GM23338 (cell line): Measurements from ENCODE around the gene MPST. TPM values are rescaled to one million over a fixed set of nuclear protein-coding genes. Genes with fewer than 3 reads are reported as not detected.

Experiments
- ATAC-seq: fragments of 200-7000 bp; cut with Tn5 transposase; 3 replicates; pipeline ENCODE4 v1.9.1; 2020
- DNase-seq: peaks from one replicate; pipeline ENCODE4 v3.0.0-alpha.2; 2015; ENCODE audit warnings: low spot score
- H2AFZ ChIP-seq: fragments of 200-600 bp; sonication (generic); 2 replicates; pipeline ENCODE4 v1.8.0; 2016; ENCODE audit warnings: antibody characterized with exemption, mild to moderate bottlenecking, moderate library complexity
- H3F3A ChIP-seq: fragments of 200-600 bp; sonication (generic); replicated peaks from 2 replicates; pipeline ENCODE4 v1.8.0; 2017; ENCODE audit warnings: antibody characterized with exemption, mixed run types, low read depth
- H3K27ac ChIP-seq: fragments of 200-600 bp; sonication (generic); 2 replicates; pipeline ENCODE4 v1.6.1; 2016; ENCODE audit warnings: low read depth
- H3K27me3 ChIP-seq: fragments of 200-600 bp; sonication (generic); 2 replicates; pipeline ENCODE4 v1.8.0; 2016; ENCODE audit warnings: mild to moderate bottlenecking, mixed run types, moderate library complexity; ENCODE audit not compliant: insufficient read depth
- H3K36me3 ChIP-seq: fragments of 200-600 bp; sonication (generic); 2 replicates; pipeline ENCODE4 v1.8.0; 2016; ENCODE audit warnings: mild to moderate bottlenecking; ENCODE audit not compliant: insufficient read depth
- H3K4me1 ChIP-seq: fragments of 200-600 bp; sonication (generic); 2 replicates; pipeline ENCODE4 v1.8.0; 2016; ENCODE audit warnings: mild to moderate bottlenecking, moderate library complexity; ENCODE audit not compliant: insufficient read depth
- H3K4me2 ChIP-seq: fragments of 200-600 bp; sonication (generic); 2 replicates; pipeline ENCODE4 v1.7.1; 2017; ENCODE audit warnings: mixed run types
- H3K4me3 ChIP-seq: fragments of 200-600 bp; sonication (generic); 2 replicates; pipeline ENCODE4 v1.6.1; 2016; ENCODE audit warnings: mixed run types
- H3K79me2 ChIP-seq: fragments of 200-600 bp; sonication (generic); replicated peaks from 2 replicates; pipeline ENCODE4 v1.8.0; 2017; ENCODE audit warnings: mild to moderate bottlenecking; ENCODE audit not compliant: insufficient read depth
- H3K9me2 ChIP-seq: fragments of 200-600 bp; sonication (generic); 2 replicates; pipeline ENCODE4 v1.8.0; 2017; ENCODE audit not compliant: insufficient read depth
- H4K20me1 ChIP-seq: fragments of 200-600 bp; sonication (generic); replicated peaks from 2 replicates; pipeline ENCODE4 v1.8.0; 2017; ENCODE audit warnings: mild to moderate bottlenecking; ENCODE audit not compliant: insufficient read depth
- H3K27ac Mint-ChIP-seq: 2 replicates; pipeline ENCODE4 v1.8.0; 2020; ENCODE audit warnings: inconsistent platforms, mild to moderate bottlenecking, moderate library complexity, mixed read lengths
- H3K27me3 Mint-ChIP-seq: 3 replicates; pipeline ENCODE4 v1.8.0; 2022; ENCODE audit warnings: low read depth, mild to moderate bottlenecking, moderate library complexity, mixed read lengths, inconsistent platforms; ENCODE audit not compliant: insufficient read depth, poor library complexity
- H3K36me3 Mint-ChIP-seq: 3 replicates; pipeline ENCODE4 v1.8.0; 2021; ENCODE audit warnings: low read depth, mild to moderate bottlenecking, inconsistent platforms, moderate library complexity, mixed read lengths
- H3K4me1 Mint-ChIP-seq: 3 replicates; pipeline ENCODE4 v1.8.0; 2020; ENCODE audit warnings: mild to moderate bottlenecking, inconsistent platforms, mixed read lengths
- H3K4me3 Mint-ChIP-seq: 3 replicates; pipeline ENCODE4 v1.8.0; 2021; ENCODE audit warnings: moderate library complexity, mild to moderate bottlenecking, inconsistent platforms, mixed read lengths
- H3K9me3 Mint-ChIP-seq: 3 replicates; pipeline ENCODE4 v1.8.0; 2020; ENCODE audit warnings: moderate library complexity, mild to moderate bottlenecking, inconsistent platforms, mixed read lengths
- CREB1 ChIP-seq: fragments of 250-450 bp; sonication (Bioruptor Pico); IDR thresholded peaks from 2 replicates; pipeline ENCODE4 v1.5.0; 2020; ENCODE audit warnings: low read depth, mild to moderate bottlenecking, moderate library complexity
- EZH2phosphoT487 ChIP-seq: fragments of 200-600 bp; sonication (generic); IDR thresholded peaks from one replicate; pipeline ENCODE4 v1.8.1; 2018; ENCODE audit warnings: antibody characterized with exemption; ENCODE audit not compliant: unreplicated experiment
- STAT1 ChIP-seq: IDR thresholded peaks from one replicate; pipeline ENCODE4 v1.6.1; 2016; ENCODE audit warnings: antibody characterized with exemption; ENCODE audit not compliant: unreplicated experiment
- ZNF114 ChIP-seq: fragments of 250-450 bp; sonication (Bioruptor Pico); IDR thresholded peaks from 2 replicates; pipeline ENCODE4 v1.5.0; 2020; ENCODE audit warnings: mild to moderate bottlenecking, moderate library complexity
- ZNF331 ChIP-seq: fragments of 250-450 bp; sonication (Bioruptor Pico); IDR thresholded peaks from 2 replicates; pipeline ENCODE4 v1.5.0; 2020; ENCODE audit warnings: low read depth, mild to moderate bottlenecking, moderate library complexity
- polyA plus RNA-seq: library from polyadenylated mRNA; unstranded; fragments of >200 nt; fragmentation: Nextera tagmentation; extraction: Ambion mirVana; gene quantifications from 2 replicates; pipeline ENCODE4 v1.2.1, GENCODE V29; 2016
- total RNA-seq: library from RNA; depleted of rRNA; stranded (reverse); fragments of >200 nt; shearing (Covaris generic); gene quantifications from 2 replicates; pipeline ENCODE4 v1.2.3, GENCODE V29; 2014
- TF ChIP-seq, protein P1 (sequence below): fragments of 250-450 bp; sonication (Bioruptor Pico); IDR thresholded peaks from 2 replicates; pipeline ENCODE4 v1.5.0; 2020; ENCODE audit warnings: mild to moderate bottlenecking, moderate library complexity

Gene MPST
- total and polyA plus RNA-seq, 2 experiments from 2014 or later, result 86.2 to 158 TPM

DNA sequence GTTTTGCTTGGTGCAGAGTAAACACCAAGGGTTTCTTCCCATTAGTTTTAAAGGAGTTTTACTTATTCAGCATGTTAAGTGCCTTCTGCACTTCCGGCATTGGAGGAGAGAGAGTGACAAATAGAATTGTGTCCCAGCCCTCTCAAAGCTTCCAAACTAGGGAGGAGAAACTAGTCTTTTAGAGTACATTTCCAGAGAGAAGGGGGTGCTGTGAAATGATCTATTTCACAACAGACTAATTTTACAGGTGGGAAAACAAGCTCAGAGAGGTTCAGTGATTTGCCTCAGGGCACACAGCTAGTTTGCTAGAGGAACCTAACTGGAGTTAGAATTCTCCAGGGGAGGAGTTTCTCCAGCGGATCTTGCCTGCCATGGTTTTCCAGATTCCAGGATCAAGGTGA, 12.6 kb downstream of the MPST start (continued):
- TF ChIP-seq, protein P1, sequence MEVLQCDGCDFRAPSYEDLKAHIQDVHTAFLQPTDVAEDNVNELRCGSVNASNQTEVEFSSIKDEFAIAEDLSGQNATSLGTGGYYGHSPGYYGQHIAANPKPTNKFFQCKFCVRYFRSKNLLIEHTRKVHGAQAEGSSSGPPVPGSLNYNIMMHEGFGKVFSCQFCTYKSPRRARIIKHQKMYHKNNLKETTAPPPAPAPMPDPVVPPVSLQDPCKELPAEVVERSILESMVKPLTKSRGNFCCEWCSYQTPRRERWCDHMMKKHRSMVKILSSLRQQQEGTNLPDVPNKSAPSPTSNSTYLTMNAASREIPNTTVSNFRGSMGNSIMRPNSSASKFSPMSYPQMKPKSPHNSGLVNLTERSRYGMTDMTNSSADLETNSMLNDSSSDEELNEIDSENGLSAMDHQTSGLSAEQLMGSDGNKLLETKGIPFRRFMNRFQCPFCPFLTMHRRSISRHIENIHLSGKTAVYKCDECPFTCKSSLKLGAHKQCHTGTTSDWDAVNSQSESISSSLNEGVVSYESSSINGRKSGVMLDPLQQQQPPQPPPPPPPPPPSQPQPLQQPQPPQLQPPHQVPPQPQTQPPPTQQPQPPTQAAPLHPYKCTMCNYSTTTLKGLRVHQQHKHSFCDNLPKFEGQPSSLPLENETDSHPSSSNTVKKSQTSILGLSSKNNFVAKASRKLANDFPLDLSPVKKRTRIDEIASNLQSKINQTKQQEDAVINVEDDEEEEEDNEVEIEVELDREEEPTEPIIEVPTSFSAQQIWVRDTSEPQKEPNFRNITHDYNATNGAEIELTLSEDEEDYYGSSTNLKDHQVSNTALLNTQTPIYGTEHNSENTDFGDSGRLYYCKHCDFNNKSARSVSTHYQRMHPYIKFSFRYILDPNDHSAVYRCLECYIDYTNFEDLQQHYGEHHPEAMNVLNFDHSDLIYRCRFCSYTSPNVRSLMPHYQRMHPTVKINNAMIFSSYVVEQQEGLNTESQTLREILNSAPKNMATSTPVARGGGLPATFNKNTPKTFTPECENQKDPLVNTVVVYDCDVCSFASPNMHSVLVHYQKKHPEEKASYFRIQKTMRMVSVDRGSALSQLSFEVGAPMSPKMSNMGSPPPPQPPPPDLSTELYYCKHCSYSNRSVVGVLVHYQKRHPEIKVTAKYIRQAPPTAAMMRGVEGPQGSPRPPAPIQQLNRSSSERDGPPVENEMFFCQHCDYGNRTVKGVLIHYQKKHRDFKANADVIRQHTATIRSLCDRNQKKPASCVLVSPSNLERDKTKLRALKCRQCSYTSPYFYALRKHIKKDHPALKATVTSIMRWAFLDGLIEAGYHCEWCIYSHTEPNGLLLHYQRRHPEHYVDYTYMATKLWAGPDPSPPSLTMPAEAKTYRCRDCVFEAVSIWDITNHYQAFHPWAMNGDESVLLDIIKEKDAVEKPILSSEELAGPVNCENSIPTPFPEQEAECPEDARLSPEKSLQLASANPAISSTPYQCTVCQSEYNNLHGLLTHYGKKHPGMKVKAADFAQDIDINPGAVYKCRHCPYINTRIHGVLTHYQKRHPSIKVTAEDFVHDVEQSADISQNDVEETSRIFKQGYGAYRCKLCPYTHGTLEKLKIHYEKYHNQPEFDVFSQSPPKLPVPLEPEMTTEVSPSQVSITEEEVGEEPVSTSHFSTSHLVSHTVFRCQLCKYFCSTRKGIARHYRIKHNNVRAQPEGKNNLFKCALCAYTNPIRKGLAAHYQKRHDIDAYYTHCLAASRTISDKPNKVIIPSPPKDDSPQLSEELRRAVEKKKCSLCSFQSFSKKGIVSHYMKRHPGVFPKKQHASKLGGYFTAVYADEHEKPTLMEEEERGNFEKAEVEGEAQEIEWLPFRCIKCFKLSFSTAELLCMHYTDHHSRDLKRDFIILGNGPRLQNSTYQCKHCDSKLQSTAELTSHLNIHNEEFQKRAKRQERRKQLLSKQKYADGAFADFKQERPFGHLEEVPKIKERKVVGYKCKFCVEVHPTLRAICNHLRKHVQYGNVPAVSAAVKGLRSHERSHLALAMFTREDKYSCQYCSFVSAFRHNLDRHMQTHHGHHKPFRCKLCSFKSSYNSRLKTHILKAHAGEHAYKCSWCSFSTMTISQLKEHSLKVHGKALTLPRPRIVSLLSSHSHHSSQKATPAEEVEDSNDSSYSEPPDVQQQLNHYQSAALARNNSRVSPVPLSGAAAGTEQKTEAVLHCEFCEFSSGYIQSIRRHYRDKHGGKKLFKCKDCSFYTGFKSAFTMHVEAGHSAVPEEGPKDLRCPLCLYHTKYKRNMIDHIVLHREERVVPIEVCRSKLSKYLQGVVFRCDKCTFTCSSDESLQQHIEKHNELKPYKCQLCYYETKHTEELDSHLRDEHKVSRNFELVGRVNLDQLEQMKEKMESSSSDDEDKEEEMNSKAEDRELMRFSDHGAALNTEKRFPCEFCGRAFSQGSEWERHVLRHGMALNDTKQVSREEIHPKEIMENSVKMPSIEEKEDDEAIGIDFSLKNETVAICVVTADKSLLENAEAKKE (CRISPR knock-in tag), result no peak

DNA sequence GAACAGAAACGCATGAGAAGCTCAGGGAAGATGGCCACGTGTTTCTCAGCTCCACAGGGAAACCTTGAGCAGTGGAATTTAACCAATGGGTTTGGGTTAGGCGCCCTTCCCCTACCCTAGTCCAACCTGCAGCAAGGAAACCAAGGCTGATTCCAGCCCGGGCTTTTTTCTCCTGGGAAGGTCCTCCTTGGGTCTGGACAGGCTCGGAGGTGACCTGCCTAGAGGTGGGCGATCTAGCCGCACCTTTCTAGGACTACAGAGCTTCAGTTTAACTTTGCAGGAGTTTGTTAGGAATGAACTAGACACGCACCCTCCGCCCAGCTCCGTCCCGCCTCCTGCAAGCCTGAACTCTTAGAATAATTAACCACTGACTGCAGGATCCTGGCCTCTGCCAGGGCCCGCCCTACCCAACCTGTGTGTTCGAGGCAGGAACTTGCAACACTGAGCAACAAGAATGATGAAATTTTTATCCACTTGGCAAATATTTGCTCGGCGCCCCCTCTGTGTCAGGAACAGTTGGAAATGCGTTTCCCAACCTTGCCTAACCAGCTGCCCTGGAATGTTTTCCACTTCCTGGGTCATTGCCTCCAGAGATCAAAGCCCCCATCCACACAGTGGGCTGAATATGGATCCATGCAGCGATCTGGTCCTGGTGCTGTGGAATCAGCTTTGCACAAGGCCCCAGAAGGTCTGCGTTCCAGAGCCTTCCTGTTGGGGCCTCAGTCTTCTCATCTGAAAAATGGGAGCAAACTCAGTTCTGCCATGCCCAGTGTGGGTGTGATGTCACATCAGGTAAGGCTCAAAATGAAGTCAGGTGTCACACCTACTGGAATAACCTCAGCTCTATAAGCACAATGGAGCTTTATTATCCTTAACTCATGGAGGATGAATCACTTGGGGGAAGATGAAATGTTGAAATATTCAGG, 13.3 kb downstream of the MPST start:
- peaks cover 1% of the 10 kb centered on the region for H4K20me1 ChIP-seq
- H3K36me3 ChIP-seq, result peaks cover under 1% of the 10 kb centered on the region; the same call in 1 of the 2 replicates
- H3K4me1 Mint-ChIP-seq, result peaks cover 36% of the 10 kb centered on the region
- ATAC-seq, result peak; percentile 29; the same call in 2 of the 3 replicates
- H3K27ac Mint-ChIP-seq, result peak overlapping the region; percentile 32; the same call in 1 of the 2 replicates
- no peaks in the 10 kb centered on the region for H3K9me3 Mint-ChIP-seq
- H3K4me1 ChIP-seq, result peaks cover 14% of the 10 kb centered on the region; the same call in 1 of the 2 replicates
- DNase-seq, result peak; percentile 54
- H3K27me3 ChIP-seq, result no peaks in the 10 kb centered on the region
- H3K9me2 ChIP-seq, result no peaks in the 10 kb centered on the region
- H3K4me3 ChIP-seq, result no peak overlapping the region
- H3K4me2 ChIP-seq, result no peak overlapping the region
- H3F3A ChIP-seq, result 0 out of 2 replicates have a peak, but pooled peaks cover 7% of the 10 kb centered on the region
- peaks cover 9% of the 10 kb centered on the region; the same call in 2 of the 3 replicates for H3K36me3 Mint-ChIP-seq
- no peaks in the 10 kb centered on the region for H3K79me2 ChIP-seq
- H3K27me3 Mint-ChIP-seq, result peaks cover 11% of the 10 kb centered on the region
- no peak overlapping the region for H2AFZ ChIP-seq
- no peak overlapping the region for H3K27ac ChIP-seq
- no peak overlapping the region for H3K4me3 Mint-ChIP-seq
- TF ChIP-seq, protein P1 (CRISPR knock-in tag), result no peak
- TF ChIP-seq CREB1 (CRISPR knock-in tag) (no peak), ZNF114 (CRISPR knock-in tag) (no peak), ZNF331 (no peak), EZH2phosphoT487 (no peak), STAT1 (no peak)
